Subcutaneous abdominal adipose tissue (tissue), 5 donors: ENCODE data around the gene EPHA7.

Experiments used
- H3K27ac ChIP-seq: one replicate; pipeline ENCODE4 v1.7.0; 2013; ENCODE audit warnings: low read depth, mild to moderate bottlenecking, inconsistent platforms, low read length, moderate library complexity
- H3K27me3 ChIP-seq, 5 donors: one replicate each; pipeline ENCODE4 v1.7.0; 2013; ENCODE audit warnings: low read length in 5 of 5, inconsistent platforms in 1 of 5; ENCODE audit not compliant: control insufficient read depth in 5 of 5, insufficient read depth in 4 of 5
- H3K36me3 ChIP-seq, 5 donors: one replicate each; pipeline ENCODE4 v1.7.0; 2013; ENCODE audit warnings: low read length in 5 of 5; ENCODE audit not compliant: control insufficient read depth in 5 of 5, insufficient read depth in 5 of 5
- H3K4me1 ChIP-seq, 5 donors: one replicate each; pipeline ENCODE4 v1.7.0; 2013; ENCODE audit warnings: low read length in 5 of 5, mild to moderate bottlenecking in 3 of 5, moderate library complexity in 1 of 5; ENCODE audit not compliant: control insufficient read depth in 5 of 5, insufficient read depth in 5 of 5
- H3K4me3 ChIP-seq, 5 donors: one replicate each; pipeline ENCODE4 v1.7.0; 2013; ENCODE audit warnings: low read length in 5 of 5, low read depth in 1 of 5
- H3K9ac ChIP-seq, 5 donors: one replicate each; pipeline ENCODE4 v1.7.0; 2013; ENCODE audit warnings: low read length in 5 of 5, mild to moderate bottlenecking in 4 of 5, moderate library complexity in 3 of 5
- H3K9me3 ChIP-seq, 5 donors: one replicate each; pipeline ENCODE4 v1.7.0; 2013; ENCODE audit warnings: low read length in 5 of 5; ENCODE audit not compliant: control insufficient read depth in 5 of 5
- donor health status: healthy.
- donor health status: healthy.
- donor health status: healthy.
- donor health status: healthy.
- donor health status: healthy.

The EPHA7 gene

DNA sequence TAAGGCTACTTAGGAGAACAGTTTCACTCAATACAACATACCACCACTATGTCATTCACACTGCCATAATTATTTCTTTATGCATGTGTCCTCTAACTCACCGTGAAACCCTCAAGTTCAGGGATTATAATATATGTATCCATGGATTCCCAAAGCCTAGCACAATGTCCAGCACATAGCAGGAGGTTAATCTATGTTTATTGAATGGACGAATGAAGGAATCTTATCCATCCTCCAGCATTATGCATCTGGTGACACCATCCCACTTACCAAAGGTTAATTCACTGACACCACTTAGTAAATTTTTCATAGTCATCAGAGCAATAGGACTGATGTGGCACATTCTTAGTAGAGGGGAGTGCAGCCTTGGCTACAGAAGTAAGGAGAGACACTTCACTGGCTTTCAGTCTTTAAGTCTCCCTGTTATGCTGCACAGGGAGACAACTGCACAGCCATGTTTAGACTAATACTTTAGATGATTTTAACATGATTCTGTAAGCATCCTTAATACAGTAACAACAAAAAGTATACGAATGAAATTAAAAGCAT is 49.7 kb downstream of the EPHA7 start:
- H3K4me1 ChIP-seq, result no peaks in the 10 kb centered on the region
- H3K4me3 ChIP-seq, result no peak overlapping the region
- H3K27me3 ChIP-seq, result no peaks in the 10 kb centered on the region
- no peak overlapping the region for H3K27ac ChIP-seq
- H3K9me3 ChIP-seq, result no peaks in the 10 kb centered on the region
- H3K36me3 ChIP-seq, result no peaks in the 10 kb centered on the region
- H3K9ac ChIP-seq, result no peak overlapping the region

DNA sequence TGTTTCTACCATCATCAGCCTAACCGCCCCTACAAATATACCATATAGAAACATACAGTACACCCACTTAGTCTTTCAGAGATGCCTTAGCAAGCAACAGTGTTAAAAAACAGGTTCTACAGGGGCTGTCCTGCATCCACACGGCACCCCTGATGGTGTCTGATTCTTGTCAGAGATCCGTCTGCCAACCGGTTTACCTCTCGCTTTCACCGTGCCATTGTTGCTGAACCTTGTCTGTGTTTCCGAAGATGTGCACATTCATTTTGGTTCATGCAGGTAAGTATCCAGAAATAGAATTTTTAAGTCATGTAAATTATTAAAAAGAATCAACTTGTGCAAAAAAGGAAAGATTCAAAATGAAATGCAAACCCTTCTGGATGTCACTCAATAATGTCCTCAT is 52.9 kb downstream of the EPHA7 start:
- H3K4me3 ChIP-seq, result no peak overlapping the region
- no peaks in the 10 kb centered on the region for H3K27me3 ChIP-seq
- H3K9ac ChIP-seq, result no peak overlapping the region
- H3K36me3 ChIP-seq, result no peaks in the 10 kb centered on the region
- H3K4me1 ChIP-seq, result no peaks in the 10 kb centered on the region
- no peaks in the 10 kb centered on the region for H3K9me3 ChIP-seq
- no peak overlapping the region for H3K27ac ChIP-seq

DNA sequence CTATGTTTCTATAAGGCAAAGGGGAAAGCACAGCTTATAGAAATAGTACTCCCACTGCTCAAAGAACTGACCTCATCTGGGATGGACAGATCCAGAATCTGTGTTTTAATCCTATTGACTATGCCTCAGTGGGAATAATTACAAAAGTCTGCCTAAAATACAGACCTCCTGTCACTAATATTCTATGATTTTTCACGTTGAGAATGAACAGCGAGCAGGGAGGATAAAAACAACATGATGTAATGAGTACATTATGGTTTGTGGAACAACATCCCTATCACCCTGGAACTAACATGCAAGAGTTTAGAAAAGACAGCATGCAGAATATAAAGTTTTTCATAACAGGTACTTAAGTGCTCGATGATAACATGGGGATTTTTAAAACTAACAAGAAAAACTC is 53.9 kb downstream of the EPHA7 start:
- Histone ChIP-seq H3K9ac (no peak overlapping the region), H3K27me3 (no peaks in the 10 kb centered on the region), H3K36me3 (no peaks in the 10 kb centered on the region), H3K9me3 (no peaks in the 10 kb centered on the region), H3K4me3 (no peak overlapping the region), H3K4me1 (no peaks in the 10 kb centered on the region), H3K27ac (no peak overlapping the region)

DNA sequence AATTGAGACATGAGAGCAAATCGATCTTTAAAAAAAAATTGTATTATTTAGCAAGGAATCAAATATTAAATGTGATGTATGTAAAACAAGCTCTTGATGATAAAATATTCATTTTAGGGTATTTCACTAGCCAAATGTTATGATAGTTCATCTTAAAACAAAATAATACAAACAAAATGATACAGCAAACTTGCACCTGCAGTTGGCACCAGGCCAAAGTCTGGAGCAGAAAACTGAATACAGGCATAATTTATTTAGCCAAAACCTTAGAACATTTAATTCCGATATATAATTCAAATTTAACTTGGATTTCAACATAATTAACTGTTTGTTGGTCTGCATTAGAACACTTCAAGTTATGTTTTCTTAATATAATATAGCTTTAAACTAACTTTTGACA is 60.9 kb downstream of the EPHA7 start:
- Histone ChIP-seq H3K4me1 (no peaks in the 10 kb centered on the region), H3K27ac (no peak overlapping the region), H3K4me3 (no peak overlapping the region)

DNA sequence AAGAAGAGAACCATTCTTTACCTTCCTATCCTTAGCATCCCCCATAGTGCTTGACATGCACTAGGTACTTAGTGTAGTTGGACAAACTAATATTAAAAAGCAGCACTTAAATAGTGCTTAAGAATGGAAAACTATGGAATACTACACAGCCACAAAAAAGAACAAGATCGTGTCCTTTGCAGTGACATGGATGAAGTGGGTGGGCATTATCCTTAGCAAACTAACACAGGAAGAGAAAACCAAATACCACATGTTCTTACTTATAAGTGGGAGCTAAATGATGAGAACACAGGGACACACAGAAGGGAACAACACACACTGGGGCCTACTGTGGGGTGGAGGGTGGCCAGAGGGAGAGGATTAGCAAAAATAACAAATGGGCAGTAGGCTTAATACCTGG is 66.8 kb downstream of the EPHA7 start:
- Histone ChIP-seq H3K9ac (no peak overlapping the region), H3K27ac (no peak overlapping the region), H3K9me3 (no peaks in the 10 kb centered on the region), H3K4me1 (no peaks in the 10 kb centered on the region), H3K36me3 (no peaks in the 10 kb centered on the region), H3K27me3 (no peaks in the 10 kb centered on the region), H3K4me3 (no peak overlapping the region)

More for the DNA sequence above, 60.9 kb downstream of the EPHA7 start:
- Histone ChIP-seq H3K9me3 (no peaks in the 10 kb centered on the region), H3K36me3 (no peaks in the 10 kb centered on the region), H3K9ac (no peak overlapping the region), H3K27me3 (no peaks in the 10 kb centered on the region)

DNA sequence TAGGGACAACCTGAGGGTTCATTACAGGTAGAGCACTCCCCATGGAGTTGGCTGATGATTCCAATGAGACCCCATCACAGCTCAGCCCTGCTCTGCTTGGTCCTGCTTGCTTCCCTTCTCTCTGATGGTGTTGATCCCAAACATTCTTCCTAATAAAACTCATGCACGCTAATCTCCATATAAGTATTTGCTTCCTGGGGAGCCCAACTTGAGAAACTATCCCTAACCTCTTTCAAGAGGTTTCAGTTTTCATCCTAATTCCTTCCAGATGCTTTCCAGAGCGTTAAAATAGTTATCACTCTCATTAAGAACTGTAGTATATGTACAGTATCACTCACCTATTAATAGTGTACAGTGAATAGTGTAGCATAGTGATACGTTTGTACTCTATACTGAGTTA is 68.1 kb downstream of the EPHA7 start:
- Histone ChIP-seq H3K27me3 (no peaks in the 10 kb centered on the region), H3K27ac (no peak overlapping the region), H3K36me3 (no peaks in the 10 kb centered on the region), H3K9me3 (no peaks in the 10 kb centered on the region), H3K4me3 (no peak overlapping the region), H3K4me1 (no peaks in the 10 kb centered on the region), H3K9ac (no peak overlapping the region)

DNA sequence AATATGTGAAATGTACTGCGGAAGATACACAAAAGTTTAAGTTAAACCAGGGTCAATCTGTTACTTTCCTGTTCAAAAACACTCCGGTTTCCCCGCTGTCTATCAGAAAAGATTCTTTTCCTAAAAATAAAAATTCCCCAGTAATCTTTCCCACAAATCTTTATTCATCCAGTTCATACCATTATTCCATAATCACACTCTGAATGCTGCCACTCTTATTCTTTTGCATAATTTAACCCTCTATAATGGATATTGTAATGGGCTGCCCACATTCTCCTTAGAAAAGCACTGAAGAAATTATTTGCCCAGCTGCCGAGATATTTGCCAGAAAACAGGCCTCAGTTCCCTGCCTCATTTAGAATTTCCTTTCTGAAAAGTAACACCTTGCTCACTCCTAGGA is 68.6 kb downstream of the EPHA7 start:
- H3K9me3 ChIP-seq, result no peaks in the 10 kb centered on the region
- H3K36me3 ChIP-seq, result no peaks in the 10 kb centered on the region
- H3K4me1 ChIP-seq, result no peaks in the 10 kb centered on the region
- no peak overlapping the region for H3K9ac ChIP-seq
- H3K27ac ChIP-seq, result no peak overlapping the region
- H3K27me3 ChIP-seq, result no peaks in the 10 kb centered on the region
- no peak overlapping the region for H3K4me3 ChIP-seq

DNA sequence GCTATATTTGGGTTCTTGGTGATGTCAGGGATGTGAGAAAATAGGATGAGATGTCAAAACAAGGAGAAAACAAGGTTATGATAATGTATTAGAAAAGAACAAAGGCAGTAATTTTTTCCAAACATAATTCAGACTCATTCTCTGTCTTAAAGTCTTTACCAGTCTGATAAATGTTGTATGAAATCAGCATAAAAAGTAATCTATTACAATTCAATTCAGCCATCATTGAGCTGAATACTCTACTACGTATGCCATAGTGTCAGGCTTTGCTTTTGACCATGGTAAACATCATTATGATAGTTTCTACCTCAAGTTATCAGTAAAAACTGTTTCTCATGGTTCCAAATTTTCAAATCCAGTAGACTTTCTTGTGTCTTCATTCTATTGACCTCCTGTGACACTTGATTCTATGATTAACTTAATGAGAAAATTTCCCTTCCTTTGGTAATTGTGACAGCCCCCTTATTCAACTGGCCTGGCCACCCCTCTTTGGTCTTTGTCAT is 75.0 kb downstream of the EPHA7 start:
- Histone ChIP-seq H3K9me3 (no peaks in the 10 kb centered on the region), H3K4me1 (no peaks in the 10 kb centered on the region), H3K27me3 (no peaks in the 10 kb centered on the region), H3K27ac (no peak overlapping the region), H3K36me3 (no peaks in the 10 kb centered on the region), H3K9ac (no peak overlapping the region), H3K4me3 (no peak overlapping the region)

DNA sequence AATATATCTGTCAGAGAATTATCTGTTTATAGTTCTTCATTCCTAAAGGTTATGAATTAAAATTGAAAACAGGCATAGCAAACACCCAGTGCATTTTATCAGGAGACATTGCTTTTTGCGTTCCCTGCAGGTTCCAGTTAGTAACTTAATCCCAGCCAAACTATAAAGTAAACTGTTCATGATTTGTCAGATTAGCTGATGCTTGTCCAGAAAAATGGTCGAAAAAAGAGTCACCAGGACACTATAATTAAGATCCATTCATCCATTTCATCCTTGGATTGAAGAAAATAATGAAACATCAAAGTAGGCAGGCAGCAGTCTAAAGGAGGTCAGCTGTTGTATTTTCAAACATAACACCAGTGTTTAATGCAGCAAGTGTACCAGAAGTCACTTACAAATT is 75.9 kb downstream of the EPHA7 start:
- H3K27ac ChIP-seq, result no peak overlapping the region
- no peaks in the 10 kb centered on the region for H3K27me3 ChIP-seq
- H3K36me3 ChIP-seq, result no peaks in the 10 kb centered on the region
- H3K9ac ChIP-seq, result no peak overlapping the region
- no peaks in the 10 kb centered on the region for H3K9me3 ChIP-seq
- H3K4me3 ChIP-seq, result no peak overlapping the region
- H3K4me1 ChIP-seq, result no peaks in the 10 kb centered on the region

DNA sequence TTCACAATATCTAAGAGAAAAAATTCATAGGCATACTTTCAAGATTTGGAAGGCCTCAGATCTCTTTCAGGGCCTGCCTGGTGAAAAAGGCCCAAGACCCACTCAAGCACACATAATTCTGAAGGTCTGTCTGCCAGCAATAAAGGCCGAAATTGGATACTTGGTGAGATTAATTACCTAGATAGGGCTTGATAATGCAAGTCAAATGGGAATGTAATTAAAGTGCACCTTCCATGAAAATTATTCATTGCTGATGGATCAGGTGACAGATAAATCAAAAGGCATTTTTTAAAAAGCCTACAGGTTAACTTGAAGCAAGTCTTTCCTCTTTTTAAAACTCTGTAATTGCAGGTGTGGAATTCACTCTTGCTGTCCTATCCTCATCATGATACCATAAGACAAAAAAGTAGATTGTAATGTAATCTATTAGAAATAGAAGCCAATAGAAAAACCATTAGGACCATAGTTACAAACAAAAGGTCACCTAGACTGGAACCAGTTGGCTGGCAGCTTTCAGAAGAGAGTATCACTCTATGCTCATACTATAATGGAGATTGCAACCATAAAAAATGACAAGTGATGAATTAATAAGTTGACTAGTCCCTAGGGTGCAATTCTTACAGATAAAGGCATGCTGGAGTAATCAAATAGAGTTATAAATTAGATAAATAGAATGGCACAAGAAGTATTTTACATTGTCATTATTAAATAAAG is 77.3 kb downstream of the EPHA7 start:
- H3K9me3 ChIP-seq, result no peaks in the 10 kb centered on the region

More for the DNA sequence above, 77.3 kb downstream of the EPHA7 start:
- Histone ChIP-seq H3K36me3 (no peaks in the 10 kb centered on the region), H3K9ac (no peak overlapping the region), H3K4me3 (no peak overlapping the region), H3K27me3 (no peaks in the 10 kb centered on the region), H3K27ac (no peak overlapping the region), H3K4me1 (peaks cover 0 to under 1% (median 0%) of the 10 kb centered on the region in 5 donors)
